Measurements from ENCODE around the gene BRCA1.

GRCh38 chr17:43043307-43043706 is 81.9 kb downstream of the BRCA1 start:
- TF ChIP-seq YY1 (IDR thresholded peaks at IDR 0.05; ENCODE audit: insufficient read depth, insufficient read length) (no peak), ZNF274 (IDR thresholded peaks at IDR 0.05; ENCODE audit: low read depth, low read length) (no peak)
